ENCODE results near the gene GXYLT2. TPM values are rescaled to one million over a fixed set of nuclear protein-coding genes. Genes with fewer than 3 reads are reported as not detected.
"Not testable (repeated sequence)": the region's sequence is repeated elsewhere in the genome, so short reads cannot be mapped to it uniquely, and the experiment has no call there.

GXYLT2 gene
- total RNA-seq, 2 donors from 2014 or later, result not detected

DNA sequence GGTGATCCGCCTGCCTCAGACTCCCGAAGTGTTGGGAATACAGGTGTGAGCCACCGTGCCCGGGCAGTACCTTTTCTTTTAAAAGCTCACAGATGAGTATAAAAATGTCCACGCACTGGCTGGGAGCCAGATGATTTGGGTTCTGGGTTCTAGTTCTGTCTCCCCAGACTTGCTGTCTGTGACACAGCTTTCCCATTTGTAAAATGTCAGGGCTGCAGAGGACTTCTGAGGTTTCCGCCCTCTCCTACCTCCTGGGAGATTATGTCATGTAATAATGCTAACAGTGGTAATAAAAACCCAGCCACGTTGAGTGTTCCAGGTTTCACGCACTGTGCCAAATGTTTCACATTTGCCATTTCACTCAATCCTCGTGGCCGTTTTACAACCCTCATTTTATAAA lies 107.5 kb downstream of the GXYLT2 start:
- H3K9me3 Mint-ChIP-seq, result no peaks in the 10 kb centered on the region
- no peaks in the 10 kb centered on the region for H3K27me3 Mint-ChIP-seq
- peaks cover 32% of the 10 kb centered on the region for H3K36me3 Mint-ChIP-seq (ENCODE audit: low read depth)
- H3K27ac Mint-ChIP-seq, result no peak overlapping the region
- peak overlapping the region; percentile 91 for H3K4me3 Mint-ChIP-seq
- peaks cover 12% of the 10 kb centered on the region for H3K4me1 Mint-ChIP-seq
- ATAC-seq (replicated peaks), result no peak

DNA sequence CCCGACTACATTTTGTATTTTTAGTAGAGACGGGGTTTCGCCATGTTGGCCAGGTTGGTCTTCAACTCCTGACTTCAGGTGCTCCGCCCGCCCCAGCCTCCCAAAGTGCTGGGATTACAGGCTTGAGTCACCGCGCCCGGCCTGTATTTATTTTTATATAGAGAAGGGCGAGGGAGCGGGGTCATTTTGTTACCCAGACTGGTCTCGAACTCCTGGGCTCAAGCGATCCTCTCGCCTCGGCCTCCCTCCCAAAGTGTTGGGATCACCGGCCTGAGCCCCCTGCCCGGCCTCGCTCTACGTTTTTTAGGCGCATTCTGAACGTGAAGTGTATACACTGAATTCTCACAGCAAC lies 108.3 kb downstream of the GXYLT2 start:
- H3K27ac Mint-ChIP-seq, result peak overlapping the region; percentile 90
- no peaks in the 10 kb centered on the region for H3K27me3 Mint-ChIP-seq
- H3K4me3 Mint-ChIP-seq, result peak overlapping the region; percentile 91
- H3K4me1 Mint-ChIP-seq, result peaks cover 20% of the 10 kb centered on the region
- H3K9me3 Mint-ChIP-seq, result no peaks in the 10 kb centered on the region
- no peak for ATAC-seq (replicated peaks)
- peaks cover 40% of the 10 kb centered on the region for H3K36me3 Mint-ChIP-seq (ENCODE audit: low read depth)

GRCh38 chr3:72996473-72997333 lies 108.9 kb downstream of the GXYLT2 start, which contains the start of gene PPP4R2:
PPP4R2 (plus strand) TSS chr3:72996811; CDS start chr3:72997038, 227 bp downstream.
- ATAC-seq (replicated peaks), result peak; percentile 91
- peak within 1 kb of the TSS; percentile 91 for H3K4me3 Mint-ChIP-seq
- H3K36me3 Mint-ChIP-seq (ENCODE audit: low read depth), result peaks cover 46% of the 10 kb centered on the region
- no peaks in the 10 kb centered on the region for H3K27me3 Mint-ChIP-seq
- H3K4me1 Mint-ChIP-seq, result peaks cover 21% of the 10 kb centered on the region
- no peaks in the 10 kb centered on the region for H3K9me3 Mint-ChIP-seq
- H3K27ac Mint-ChIP-seq, result peak within 1 kb of the TSS; percentile 90

GRCh38 chr3:72997421-72997961 lies 109.6 kb downstream of the GXYLT2 start:
- Mint-ChIP-seq H3K27ac (peak overlapping the region; percentile 90), H3K4me1 (peaks cover 25% of the 10 kb centered on the region), H3K36me3 (ENCODE audit: low read depth) (peaks cover 53% of the 10 kb centered on the region), H3K4me3 (peak overlapping the region; percentile 91), H3K27me3 (no peaks in the 10 kb centered on the region), H3K9me3 (no peaks in the 10 kb centered on the region)
- peak; percentile 10 for ATAC-seq (replicated peaks)

DNA sequence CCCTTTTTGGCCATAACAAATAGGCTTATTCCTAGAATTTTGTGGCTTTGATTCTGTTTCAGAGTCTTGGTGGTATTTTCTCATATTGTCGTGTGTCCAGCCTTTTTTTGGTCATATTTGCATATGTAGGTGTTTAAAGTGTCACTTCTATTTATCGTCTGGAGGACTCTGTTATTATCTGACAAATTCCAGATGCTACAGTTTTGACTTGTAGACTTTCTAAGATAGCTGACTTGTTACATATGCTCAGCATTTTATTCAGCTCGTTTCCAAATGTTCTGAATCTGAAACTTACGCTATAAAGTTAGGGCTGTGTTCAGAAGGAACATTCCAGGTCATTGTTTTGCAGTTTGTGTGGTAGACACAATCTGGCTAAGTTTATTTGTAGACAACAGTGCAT lies 110.6 kb downstream of the GXYLT2 start:
- H3K4me1 Mint-ChIP-seq, result peaks cover 30% of the 10 kb centered on the region
- H3K9me3 Mint-ChIP-seq, result no peaks in the 10 kb centered on the region
- no peaks in the 10 kb centered on the region for H3K27me3 Mint-ChIP-seq
- H3K4me3 Mint-ChIP-seq, result peak overlapping the region; percentile 91
- H3K36me3 Mint-ChIP-seq (ENCODE audit: low read depth), result peaks cover 63% of the 10 kb centered on the region
- ATAC-seq (replicated peaks), result no peak
- peak overlapping the region; percentile 86 for H3K27ac Mint-ChIP-seq

- no peak for ATAC-seq (replicated peaks)
- Mint-ChIP-seq H3K9me3 (no peaks in the 10 kb centered on the region), H3K4me3 (peak overlapping the region; percentile 91), H3K4me1 (peaks cover 38% of the 10 kb centered on the region), H3K27ac (peak overlapping the region; percentile 86), H3K27me3 (no peaks in the 10 kb centered on the region), H3K36me3 (ENCODE audit: low read depth) (peaks cover 78% of the 10 kb centered on the region)
Measured at GRCh38 chr3:72999951-73000350, 112.1 kb downstream of the GXYLT2 start.

DNA sequence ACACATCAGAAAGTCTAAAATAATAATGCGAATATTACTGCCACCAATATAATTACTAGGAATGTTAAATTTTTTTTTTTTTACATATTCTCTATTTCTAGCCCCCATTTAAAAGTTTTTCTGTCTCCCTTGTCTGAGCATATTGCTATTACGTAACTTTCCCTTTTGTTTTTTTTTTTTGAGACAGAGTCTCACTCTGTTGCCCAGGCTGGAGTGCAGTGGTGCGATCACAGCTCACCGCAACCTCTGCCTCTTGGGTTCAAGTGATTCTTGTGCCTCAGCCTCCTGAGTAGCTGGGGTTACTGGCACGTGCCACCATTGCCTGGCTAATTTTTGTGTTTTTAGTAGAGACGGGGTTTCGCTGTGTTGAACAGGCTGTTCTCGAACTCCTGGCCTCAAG lies 115.2 kb downstream of the GXYLT2 start:
- peak overlapping the region; percentile 48 for H3K4me3 Mint-ChIP-seq
- H3K27me3 Mint-ChIP-seq; H3K9me3 Mint-ChIP-seq; H3K27ac Mint-ChIP-seq; ATAC-seq (replicated peaks): not testable (repeated sequence)
- peaks cover 56% of the 10 kb centered on the region for H3K4me1 Mint-ChIP-seq
- peaks cover 100% of the 10 kb centered on the region for H3K36me3 Mint-ChIP-seq (ENCODE audit: low read depth)

GRCh38 chr3:73004316-73004715 lies 116.5 kb downstream of the GXYLT2 start:
- Mint-ChIP-seq H3K4me3 (peak overlapping the region; percentile 31), H3K27ac (peak overlapping the region; percentile 30), H3K9me3 (no peaks in the 10 kb centered on the region), H3K36me3 (ENCODE audit: low read depth) (peaks cover 100% of the 10 kb centered on the region), H3K27me3 (no peaks in the 10 kb centered on the region), H3K4me1 (peaks cover 61% of the 10 kb centered on the region)
- no peak for ATAC-seq (replicated peaks)

- Mint-ChIP-seq H3K9me3 (no peaks in the 10 kb centered on the region), H3K4me1 (peaks cover 64% of the 10 kb centered on the region), H3K27ac (peak overlapping the region; percentile 85), H3K27me3 (no peaks in the 10 kb centered on the region), H3K4me3 (peak overlapping the region; percentile 64), H3K36me3 (ENCODE audit: low read depth) (peaks cover 100% of the 10 kb centered on the region)
- peak; percentile 94 for ATAC-seq (replicated peaks)
Measured at GRCh38 chr3:73007992-73008712, 120.3 kb downstream of the GXYLT2 start.

DNA sequence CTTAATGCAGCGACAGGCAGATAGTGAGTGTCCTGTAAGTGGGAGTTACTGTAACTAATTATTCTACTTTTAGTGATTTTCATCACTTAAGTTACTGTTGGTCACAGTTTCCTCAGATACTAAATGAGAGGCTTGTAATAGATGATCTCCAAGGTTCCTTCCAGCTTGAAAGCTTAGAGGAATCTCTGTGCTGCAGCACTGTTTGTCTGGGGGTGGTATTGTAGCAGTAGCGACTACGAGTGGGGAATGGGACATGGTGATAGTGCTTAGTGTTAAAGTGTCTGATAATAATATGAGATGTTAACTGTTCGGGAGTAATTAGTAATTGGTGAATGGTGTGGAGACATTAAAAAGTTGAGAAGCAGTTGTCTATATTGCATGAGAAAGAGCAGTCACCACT lies 121.2 kb downstream of the GXYLT2 start:
- H3K4me1 Mint-ChIP-seq, result peaks cover 60% of the 10 kb centered on the region
- H3K36me3 Mint-ChIP-seq (ENCODE audit: low read depth), result peaks cover 98% of the 10 kb centered on the region
- peak overlapping the region; percentile 64 for H3K4me3 Mint-ChIP-seq
- H3K27ac Mint-ChIP-seq, result peak overlapping the region; percentile 85
- no peaks in the 10 kb centered on the region for H3K27me3 Mint-ChIP-seq
- H3K9me3 Mint-ChIP-seq, result no peaks in the 10 kb centered on the region
- ATAC-seq (replicated peaks), result no peak

- Mint-ChIP-seq H3K27ac (no peak overlapping the region), H3K36me3 (ENCODE audit: low read depth) (peaks cover 98% of the 10 kb centered on the region), H3K27me3 (no peaks in the 10 kb centered on the region), H3K4me3 (peak overlapping the region; percentile 64), H3K4me1 (peaks cover 53% of the 10 kb centered on the region), H3K9me3 (no peaks in the 10 kb centered on the region)
- ATAC-seq (replicated peaks), result no peak
Measured at GRCh38 chr3:73009750-73010149, 121.9 kb downstream of the GXYLT2 start.

DNA sequence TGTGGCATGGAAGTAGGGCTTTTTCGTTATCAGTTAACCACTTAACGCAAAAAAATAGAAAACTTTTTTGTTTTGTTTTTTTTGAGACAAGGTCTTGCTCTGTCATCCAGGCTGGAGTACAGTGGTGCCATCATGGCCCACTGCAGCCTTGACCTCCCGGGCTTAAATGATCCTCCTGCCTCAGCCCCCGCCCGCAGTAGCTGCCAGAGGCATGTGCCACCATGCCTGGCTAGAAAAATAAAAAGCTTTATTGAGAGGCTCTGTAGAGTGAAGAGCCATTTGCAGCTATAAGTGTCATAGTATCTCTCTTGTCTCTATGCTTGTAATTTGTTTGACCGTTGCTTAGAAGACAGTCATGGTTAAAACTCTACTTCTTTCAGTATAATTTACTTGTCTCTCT lies 122.3 kb downstream of the GXYLT2 start:
- peak overlapping the region; percentile 64 for H3K4me3 Mint-ChIP-seq
- H3K4me1 Mint-ChIP-seq, result peaks cover 53% of the 10 kb centered on the region
- peaks cover 96% of the 10 kb centered on the region for H3K36me3 Mint-ChIP-seq (ENCODE audit: low read depth)
- H3K27me3 Mint-ChIP-seq, result no peaks in the 10 kb centered on the region
- H3K9me3 Mint-ChIP-seq, result no peaks in the 10 kb centered on the region
- ATAC-seq (replicated peaks), result no peak
- H3K27ac Mint-ChIP-seq, result no peak overlapping the region

DNA sequence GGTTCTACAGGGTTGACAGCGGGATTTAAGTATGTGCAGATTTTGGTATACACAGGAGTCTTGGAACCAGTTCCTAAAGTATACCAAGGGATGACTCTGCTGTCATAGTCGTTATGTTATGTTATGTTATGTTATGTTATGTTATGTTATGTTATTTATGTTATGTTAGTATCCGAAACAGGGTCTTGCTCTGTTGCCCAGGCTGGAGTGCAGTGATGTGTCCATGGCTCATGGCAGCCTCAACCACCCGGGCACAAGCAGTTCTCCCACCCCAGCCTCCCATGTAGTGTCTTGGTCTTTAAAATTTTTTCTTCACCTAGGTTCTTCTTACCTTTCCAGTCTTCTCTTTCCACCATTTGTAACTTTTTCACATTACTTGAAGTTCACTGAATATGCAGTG lies 130.5 kb downstream of the GXYLT2 start:
- Mint-ChIP-seq H3K36me3 (ENCODE audit: low read depth) (peaks cover 77% of the 10 kb centered on the region), H3K27me3 (no peaks in the 10 kb centered on the region), H3K27ac (peak overlapping the region; percentile 28), H3K4me1 (peaks cover 32% of the 10 kb centered on the region), H3K4me3 (peak overlapping the region; percentile 36), H3K9me3 (no peaks in the 10 kb centered on the region)
- ATAC-seq (replicated peaks), result peak; percentile 4

DNA sequence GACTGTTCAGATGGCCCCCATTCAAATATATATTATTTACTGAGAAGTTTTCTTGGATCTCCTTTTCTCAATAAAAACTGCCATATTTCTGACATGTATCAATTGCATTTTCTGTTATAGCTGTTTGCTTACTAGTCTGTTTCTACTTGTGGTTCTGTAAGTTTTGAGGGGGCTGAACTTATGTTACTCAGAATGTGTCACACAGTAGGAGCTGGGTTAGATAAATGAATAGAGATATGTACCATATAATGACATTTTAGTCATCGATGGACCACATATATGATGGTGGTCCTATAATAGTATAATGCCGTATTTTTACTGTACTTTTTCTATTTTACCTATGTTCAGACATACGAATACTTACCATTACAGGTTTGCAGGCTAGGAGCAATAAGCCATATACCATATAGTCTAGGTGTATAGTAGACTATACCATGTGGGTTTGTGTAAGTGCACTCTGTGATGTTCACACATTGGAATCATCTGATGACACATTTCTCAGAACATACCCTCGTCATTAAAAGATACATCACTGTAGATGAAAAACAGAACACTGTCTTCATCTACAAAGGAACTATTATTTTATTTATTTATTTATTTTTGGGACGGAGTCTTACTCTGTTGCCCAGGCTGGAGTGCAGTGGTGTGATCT lies 131.1 kb downstream of the GXYLT2 start:
- peak; percentile 88 for ATAC-seq (replicated peaks)

More for the DNA sequence above, 131.1 kb downstream of the GXYLT2 start:
- Mint-ChIP-seq H3K36me3 (ENCODE audit: low read depth) (peaks cover 74% of the 10 kb centered on the region), H3K27ac (peak overlapping the region; percentile 28), H3K9me3 (no peaks in the 10 kb centered on the region), H3K4me1 (peaks cover 32% of the 10 kb centered on the region), H3K4me3 (peak overlapping the region; percentile 36), H3K27me3 (no peaks in the 10 kb centered on the region)
